HCT116 (cell line): Measurements from ENCODE around the gene IL20. TPM values are rescaled to one million over a fixed set of nuclear protein-coding genes. Genes with fewer than 3 reads are reported as not detected.

ENCODE experiments used
- ATAC-seq: fragments of 200-7000 bp; cut with Tn5 transposase; 2 replicates; pipeline ENCODE4 v1.9.1; 2020; ENCODE audit warnings: mild to moderate bottlenecking, moderate library complexity
- BruUV-seq: library from RNA; stranded (reverse); fragments of 400-500 nt; replicated peaks from 2 replicates; lab custom pipeline; 2021; lab: Mats Ljungman, UMichigan
- CTCF ChIA-PET: fragments of 300-600 bp; sonication (Branson Sonifier 250); formaldehyde crosslinking; loops from one replicate; lab custom pipeline; 2021; ENCODE audit warnings: antibody characterized with exemption; lab: Charles Lee
- POLR2A ChIA-PET: fragments of 300-600, 350-600 bp; sonication (Branson Sonifier 250); formaldehyde crosslinking; loops from one replicate; lab custom pipeline; 2021; ENCODE audit warnings: antibody characterized with exemption; lab: Charles Lee
- RAD21 ChIA-PET, 2 experiments: fragments of 300-600 bp; sonication (Branson Sonifier 250); formaldehyde crosslinking; loops; one replicate each; lab custom pipeline; 2023; ENCODE audit warnings: low total read pairs in 2 of 2; ENCODE audit not compliant: uncharacterized antibody in 2 of 2, unreplicated experiment in 2 of 2, low non-redundant PET in 1 of 2; lab: Charles Lee
- DNase-seq: peaks from one replicate; pipeline ENCODE4 v3.0.0-alpha.2; 2010; ENCODE audit warnings: low read depth, low spot score
- H2AFZ ChIP-seq: fragments of 200-600 bp; shearing (Covaris generic), sonication (generic); 2 replicates; pipeline ENCODE4 v1.6.1; 2017; ENCODE audit warnings: low read depth, mixed run types, mixed read lengths, antibody characterized with exemption, low read length; ENCODE audit not compliant: poor library complexity, severe bottlenecking
- H3K27ac ChIP-seq: 2 replicates; pipeline ENCODE4 v1.5.1; 2012; ENCODE audit warnings: low read depth, low read length
- H3K27me3 ChIP-seq: fragments of 200-600 bp; sonication (generic); 2 replicates; pipeline ENCODE4 v1.6.1; 2016; ENCODE audit warnings: mixed run types, low read length, mixed read lengths; ENCODE audit not compliant: insufficient read depth
- H3K36me3 ChIP-seq, 2 experiments: fragments of 200-500 bp in 1 of 2; fragments of 200-600 bp in 1 of 2; sonication (Bioruptor generic) in 1 of 2; sonication (generic) in 1 of 2; 2 replicates each; pipeline versions ENCODE4 v1.5.1 to v1.6.1; 2014 to 2016; ENCODE audit warnings: low read length in 2 of 2, inconsistent platforms in 1 of 2, mixed read lengths in 1 of 2, mixed run types in 1 of 2; ENCODE audit not compliant: insufficient read depth in 2 of 2, control insufficient read depth in 1 of 2
- H3K4me1 ChIP-seq, 2 experiments: fragments of 200-600 bp in 1 of 2; sonication (generic) in 1 of 2; 2 replicates each; pipeline versions ENCODE4 v1.5.1 to v1.6.1; 2012 to 2017; ENCODE audit warnings: low read length in 2 of 2, inconsistent platforms in 1 of 2, mild to moderate bottlenecking in 1 of 2, mixed read lengths in 1 of 2, mixed run types in 1 of 2, moderate library complexity in 1 of 2; ENCODE audit not compliant: insufficient read depth in 2 of 2, control insufficient read depth in 1 of 2
- H3K4me2 ChIP-seq: fragments of 200-600 bp; sonication (generic); 2 replicates; pipeline ENCODE4 v1.6.1; 2017; ENCODE audit warnings: mixed run types, low read length, mixed read lengths
- H3K4me3 ChIP-seq, 2 experiments: fragments of 200-600 bp in 1 of 2; sonication (generic) in 1 of 2; replicated peaks in 1 of 2; 2 replicates each; pipeline ENCODE4 v1.5.1; 2011 to 2016; ENCODE audit warnings: low read length in 2 of 2, control low read depth in 1 of 2, low read depth in 1 of 2, mild to moderate bottlenecking in 1 of 2, mixed read lengths in 1 of 2, mixed run types in 1 of 2
- H3K79me2 ChIP-seq: fragments of 200-600 bp; sonication (generic); 2 replicates; pipeline ENCODE4 v1.6.1; 2017; ENCODE audit warnings: mild to moderate bottlenecking, mixed run types, low read length, moderate library complexity, mixed read lengths; ENCODE audit not compliant: insufficient read depth
- H3K9ac ChIP-seq: fragments of 200-600 bp; sonication (generic); 2 replicates; pipeline ENCODE4 v1.6.1; 2016; ENCODE audit warnings: low read length, mixed read lengths
- H3K9me2 ChIP-seq: fragments of 200-600 bp; sonication (generic), shearing (Covaris generic); 2 replicates; pipeline ENCODE4 v1.6.1; 2017; ENCODE audit warnings: mixed run types, mild to moderate bottlenecking, moderate library complexity; ENCODE audit not compliant: insufficient read depth
- H3K9me3 ChIP-seq, 2 experiments: fragments of 200-500 bp in 1 of 2; fragments of 200-600 bp in 1 of 2; sonication (Bioruptor generic) in 1 of 2; sonication (generic) in 1 of 2; 2 replicates each; pipeline ENCODE4 v1.6.1; 2014 to 2017; ENCODE audit warnings: low read length in 2 of 2, mixed read lengths in 2 of 2, inconsistent platforms in 1 of 2, low read depth in 1 of 2, mild to moderate bottlenecking in 1 of 2, mixed run types in 1 of 2, moderate library complexity in 1 of 2; ENCODE audit not compliant: control insufficient read depth in 1 of 2, insufficient read depth in 1 of 2
- H4K20me1 ChIP-seq: fragments of 200-600 bp; sonication (generic), shearing (Covaris generic); 2 replicates; pipeline ENCODE4 v1.6.1; 2017; ENCODE audit warnings: mixed run types, mild to moderate bottlenecking, moderate library complexity; ENCODE audit not compliant: insufficient read depth
- ATF3 ChIP-seq: IDR thresholded peaks from 2 replicates; pipeline ENCODE4 v1.6.1; 2012
- CBX3 ChIP-seq: IDR thresholded peaks from 2 replicates; pipeline ENCODE4 v1.6.1; 2012; ENCODE audit warnings: low read depth
- EZH2 ChIP-seq: fragments of 200-600 bp; sonication (generic); IDR thresholded peaks from 2 replicates; pipeline ENCODE4 v1.6.1; 2017; ENCODE audit warnings: antibody characterized with exemption, mixed run types
- EZH2phosphoT487 ChIP-seq: fragments of 200-600 bp; IDR thresholded peaks from 2 replicates; pipeline ENCODE4 v1.6.1; 2018; ENCODE audit warnings: antibody characterized with exemption, borderline replicate concordance
- JUND ChIP-seq: IDR thresholded peaks from 2 replicates; pipeline ENCODE4 v1.6.1; 2012
- POLR2A ChIP-seq: IDR thresholded peaks from 2 replicates; pipeline ENCODE4 v1.7.0; 2011; ENCODE audit warnings: borderline replicate concordance; ENCODE audit not compliant: insufficient read depth, insufficient read length; ENCODE audit errors: extremely low read depth
- SIN3A ChIP-seq: IDR thresholded peaks from 2 replicates; pipeline ENCODE4 v1.6.1; 2012; ENCODE audit warnings: low read depth
- SRF ChIP-seq: IDR thresholded peaks from 2 replicates; pipeline ENCODE4 v1.6.1; 2012; ENCODE audit warnings: low read depth
- TCF7L2 ChIP-seq: IDR thresholded peaks from 2 replicates; pipeline ENCODE4 v1.7.0; 2011; ENCODE audit warnings: borderline replicate concordance, inconsistent platforms; ENCODE audit not compliant: insufficient read depth, insufficient read length; ENCODE audit errors: extremely low read depth
- ZBTB33 ChIP-seq: IDR thresholded peaks from 2 replicates; pipeline ENCODE4 v1.6.1; 2011; ENCODE audit warnings: mild to moderate bottlenecking, low read length, moderate library complexity; ENCODE audit not compliant: insufficient replicate concordance; ENCODE audit errors: extremely low read depth
- ZNF274 ChIP-seq: fragments of 200-500 bp; sonication (Bioruptor generic); IDR thresholded peaks from 2 replicates; pipeline ENCODE4 v1.6.1; 2014; ENCODE audit warnings: mild to moderate bottlenecking, low read depth, low read length, inconsistent platforms
- intact Hi-C: fragments of 100-400 bp; cut with micrococcal nuclease; formaldehyde crosslinking; loops from 2 replicates; pipeline ENCODE4 v1.10.0; 2022
- total RNA-seq: library from RNA; stranded (reverse); gene quantifications from one replicate; pipeline ENCODE4 v1.2.1, GENCODE V29; 2021; ENCODE audit not compliant: unreplicated experiment

IL20 gene
- total RNA-seq, 1 experiment from 2014 or later = not detected

DNA sequence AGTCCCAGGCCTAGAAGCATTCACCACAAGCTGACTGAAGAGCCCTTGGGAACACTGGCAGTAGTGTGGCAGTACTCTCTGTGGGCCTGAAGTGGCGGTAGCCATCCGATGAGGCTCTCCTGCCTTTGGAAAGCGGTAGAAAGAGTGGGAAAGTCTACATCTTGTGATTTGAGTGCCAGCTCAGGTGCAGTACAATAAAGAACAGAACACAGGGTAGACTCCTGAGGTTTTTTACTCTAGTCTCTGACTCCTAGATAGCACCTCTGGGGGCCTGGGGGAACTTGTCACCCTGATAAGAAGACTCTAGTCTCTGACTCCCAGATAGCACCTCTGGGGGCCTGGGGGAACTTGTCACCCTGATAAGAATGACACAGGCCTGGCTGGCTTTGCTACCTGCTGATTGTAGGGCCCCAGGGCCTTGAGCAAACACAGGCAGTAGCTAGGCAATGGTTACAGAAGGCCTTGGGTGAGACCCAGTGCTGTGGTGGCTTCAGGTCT lies 18.0 kb upstream of the IL20 start:
- Histone ChIP-seq H3K4me2 (no peak overlapping the region), H3K4me3 (no peak overlapping the region), H3K9ac (no peak overlapping the region), H3K79me2 (no peaks in the 10 kb centered on the region), H3K4me1 (no peaks in the 10 kb centered on the region), H3K27me3 (no peaks in the 10 kb centered on the region), H3K9me3 (peaks cover 0 to 5% of the 10 kb centered on the region in 2 experiments; a peak in 1 of 4 replicates), H4K20me1 (no peaks in the 10 kb centered on the region), H3K27ac (no peak overlapping the region), H2AFZ (no peak overlapping the region), H3K36me3 (no peaks in the 10 kb centered on the region), H3K9me2 (no peaks in the 10 kb centered on the region)
- no peak for DNase-seq
- no TSS peak for BruUV-seq
- ChIA-PET POLR2A (no interaction called here), CTCF (interaction anchor here (1.0 kb wide), 1 partner anchor 10 kb away, joined by 3 read pairs; no protein-coding TSS in a partner anchor), RAD21 (no interaction called here)
- no peak for ATAC-seq
- TF ChIP-seq ZBTB33 (no peak), TCF7L2 (no peak), SRF (no peak), JUND (no peak), POLR2A (no peak), EZH2 (no peak), SIN3A (no peak), ATF3 (no peak), EZH2phosphoT487 (no peak), CBX3 (no peak), ZNF274 (no peak)
- intact Hi-C loops = no loop called here
